ENCODE results near the gene PTPN7. TPM values are rescaled to one million over a fixed set of nuclear protein-coding genes. Genes with fewer than 3 reads are reported as not detected.
"Not testable (repeated sequence)": the region's sequence is repeated elsewhere in the genome, so short reads cannot be mapped to it uniquely, and the experiment has no call there.

PTPN7 gene
- total RNA-seq, 2 donors from 2014 or later: 1.3 to 1.9 TPM

DNA sequence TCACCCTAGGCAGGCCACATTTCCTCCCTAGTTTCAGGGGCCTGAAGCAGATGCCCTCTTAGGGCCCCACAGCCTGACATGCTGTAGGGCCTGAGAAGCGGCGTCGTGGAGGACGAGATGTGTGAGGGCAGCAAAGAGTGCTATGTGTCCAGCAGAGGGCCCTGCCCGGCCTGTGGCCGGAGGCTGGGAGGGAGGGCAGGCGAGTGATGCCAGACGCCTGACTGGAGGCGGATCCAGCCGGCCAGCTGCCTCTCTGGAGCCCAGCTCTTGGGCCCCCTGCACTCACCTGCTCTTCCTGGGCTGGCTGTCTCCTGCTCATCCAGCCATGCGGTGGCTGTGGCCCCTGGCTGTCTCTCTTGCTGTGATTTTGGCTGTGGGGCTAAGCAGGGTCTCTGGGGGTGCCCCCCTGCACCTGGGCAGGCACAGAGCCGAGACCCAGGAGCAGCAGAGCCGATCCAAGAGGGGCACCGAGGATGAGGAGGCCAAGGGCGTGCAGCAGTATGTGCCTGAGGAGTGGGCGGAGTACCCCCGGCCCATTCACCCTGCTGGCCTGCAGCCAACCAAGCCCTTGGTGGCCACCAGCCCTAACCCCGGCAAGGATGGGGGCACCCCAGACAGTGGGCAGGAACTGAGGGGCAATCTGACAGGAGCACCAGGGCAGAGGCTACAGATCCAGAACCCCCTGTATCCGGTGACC, 37.6 kb downstream of the PTPN7 start, which contains the start of gene GPR37L1:
Gene GPR37L1, plus strand, starts transcription at position 279 of the 697 bp plus-strand sequence. Its CDS starts 47 bp downstream, at position 326.
- intact Hi-C loops (cut with DNase I): loop anchor here in 1 of 2 donors (2.0 kb wide), 1 partner anchor 106 kb away; no protein-coding TSS in a partner anchor
- ATAC-seq (peak; percentile 72 to 82), DNase-seq (peak; percentile 59)

- DNase-seq (no peak), ATAC-seq (no peak)
- intact Hi-C loops (cut with DNase I): no loop called here
Measured at GRCh38 chr1:202121006-202121405, 39.4 kb downstream of the PTPN7 start.

GRCh38 chr1:202117898-202118371, 42.5 kb downstream of the PTPN7 start:
- DNase-seq (no peak), ATAC-seq (no peak)
- intact Hi-C loops (cut with DNase I): loop anchor here (2.0 to 10.0 kb wide), 3 partner anchors 107 to 223 kb away; partner anchors contain the start of gene ELF3 (in 1 of the 2)

DNA sequence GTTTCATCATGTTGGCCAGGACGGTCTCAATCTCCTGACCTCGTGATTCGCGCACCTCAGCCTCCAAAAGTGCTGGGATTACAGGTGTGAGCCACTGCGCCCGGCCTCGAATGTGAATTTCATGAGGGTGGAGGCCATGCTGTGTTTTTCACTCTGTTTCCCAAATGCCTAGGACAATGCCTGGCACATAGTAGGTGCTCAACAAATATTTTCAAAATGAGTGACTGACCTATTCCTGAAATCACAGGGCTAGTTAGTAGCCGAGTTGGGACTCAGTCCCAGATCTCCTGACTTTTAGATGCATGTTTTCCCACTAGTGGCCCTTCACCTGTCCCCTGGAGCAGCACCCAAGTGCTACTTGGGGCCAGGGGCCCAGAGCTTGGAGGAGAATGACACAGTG, 44.1 kb downstream of the PTPN7 start:
- DNase-seq: no peak
- no peak for ATAC-seq

GRCh38 chr1:202113690-202114300, 46.6 kb downstream of the PTPN7 start:
- intact Hi-C loops (cut with DNase I): loop anchor here in 1 of 2 donors (10.0 kb wide), 1 partner anchor 219 kb away; no protein-coding TSS in a partner anchor
- DNase-seq: no peak
- no peak for ATAC-seq

More for the DNA sequence above, 44.1 kb downstream of the PTPN7 start:
- intact Hi-C loops (cut with DNase I): loop anchor here in 1 of 2 donors (10.0 kb wide), 1 partner anchor 221 kb away; no protein-coding TSS in a partner anchor

GRCh38 chr1:202112859-202113689, 47.3 kb downstream of the PTPN7 start:
- ATAC-seq (peak; percentile 59 to 81), DNase-seq (peak; percentile 51)
- intact Hi-C loops (cut with DNase I): loop anchor here in 1 of 2 donors (10.0 kb wide), 1 partner anchor 218 kb away; no protein-coding TSS in a partner anchor

DNA sequence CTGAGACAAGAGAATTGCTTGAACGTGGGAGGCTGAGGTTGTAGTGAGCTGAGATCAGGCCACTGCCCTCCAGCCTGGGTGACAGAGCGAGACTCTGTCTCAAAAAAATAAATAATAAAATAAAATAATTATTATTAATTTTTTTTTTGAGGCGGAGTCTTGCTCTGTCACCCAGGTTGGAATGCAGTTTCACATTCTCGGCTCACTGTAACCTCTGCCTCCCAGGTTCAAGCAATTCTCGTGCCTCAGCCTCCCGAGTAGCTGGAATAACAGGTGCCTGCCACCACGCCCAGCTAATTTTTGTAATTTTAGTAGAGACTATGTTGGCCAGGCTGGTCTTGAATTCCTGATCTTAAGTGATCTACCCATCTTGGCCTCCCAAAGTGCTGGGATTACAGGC, 48.8 kb downstream of the PTPN7 start:
- ATAC-seq, DNase-seq: not testable (repeated sequence)
- intact Hi-C loops (cut with DNase I): loop anchor here in 1 of 2 donors (10.0 kb wide), 1 partner anchor 217 kb away; no protein-coding TSS in a partner anchor

DNA sequence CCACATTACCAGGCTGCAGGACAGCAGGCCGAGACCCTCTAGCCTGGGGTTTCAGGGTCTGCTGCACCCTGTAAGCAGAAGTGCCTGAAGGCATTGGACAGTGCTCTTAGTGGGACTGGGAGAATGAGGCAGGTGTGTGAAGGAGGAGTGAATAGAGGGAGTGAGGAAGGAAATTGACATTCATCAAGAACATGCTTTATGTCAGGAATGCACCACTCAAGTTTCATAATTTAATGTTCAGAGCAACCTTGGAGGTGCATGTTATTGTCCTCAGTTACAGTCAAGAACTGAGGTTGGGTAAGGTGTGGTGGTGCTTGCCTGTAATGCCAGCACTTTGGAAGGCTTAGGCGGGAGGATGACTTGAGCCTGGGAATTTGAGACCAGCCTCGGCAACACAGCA, 49.4 kb downstream of the PTPN7 start:
- no peak for ATAC-seq
- no peak for DNase-seq
- intact Hi-C loops (cut with DNase I): loop anchor here in 1 of 2 donors (10.0 kb wide), 1 partner anchor 216 kb away; no protein-coding TSS in a partner anchor

GRCh38 chr1:202107801-202108731, 52.3 kb downstream of the PTPN7 start:
- peak; percentile 50 for DNase-seq
- ATAC-seq: peak; percentile 5 to 68
- intact Hi-C loops (cut with DNase I): no loop called here

DNA sequence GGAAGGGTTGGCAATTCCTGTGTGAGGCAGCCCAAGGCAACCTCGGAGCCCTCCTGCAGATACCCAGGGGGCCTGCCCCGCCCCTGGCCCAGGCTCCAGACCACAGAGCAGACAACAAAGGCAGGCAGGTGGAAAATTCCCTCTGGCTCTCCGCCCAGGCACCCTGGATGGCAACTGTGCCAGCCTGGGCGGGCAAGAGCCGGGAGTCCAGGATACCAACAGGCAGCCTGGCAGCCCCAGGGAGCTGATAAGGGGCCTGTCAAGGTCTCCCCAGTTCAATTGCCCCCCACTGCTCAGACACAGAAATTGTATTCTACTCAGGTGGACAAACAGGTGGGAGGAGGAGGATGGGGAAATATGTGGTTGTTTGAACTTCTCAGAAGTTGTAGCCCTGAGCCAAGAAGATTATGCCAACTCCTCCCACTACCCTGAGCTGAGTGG, 53.1 kb downstream of the PTPN7 start:
- ATAC-seq (peak; percentile 48 to 59), DNase-seq (peak; percentile 51)
- intact Hi-C loops (cut with DNase I): no loop called here

- intact Hi-C loops (cut with DNase I): no loop called here
- DNase-seq: no peak
Measured at GRCh38 chr1:202106340-202107254, 53.8 kb downstream of the PTPN7 start.

GRCh38 chr1:202105571-202106339, 54.6 kb downstream of the PTPN7 start:
- ATAC-seq: peak; percentile 11 to 37
- peak; percentile 54 for DNase-seq
- intact Hi-C loops (cut with DNase I): no loop called here

More at GRCh38 chr1:202106340-202107254, 53.8 kb downstream of the PTPN7 start:
- ATAC-seq: peak in 1 of 2 donors; percentile 50

DNA sequence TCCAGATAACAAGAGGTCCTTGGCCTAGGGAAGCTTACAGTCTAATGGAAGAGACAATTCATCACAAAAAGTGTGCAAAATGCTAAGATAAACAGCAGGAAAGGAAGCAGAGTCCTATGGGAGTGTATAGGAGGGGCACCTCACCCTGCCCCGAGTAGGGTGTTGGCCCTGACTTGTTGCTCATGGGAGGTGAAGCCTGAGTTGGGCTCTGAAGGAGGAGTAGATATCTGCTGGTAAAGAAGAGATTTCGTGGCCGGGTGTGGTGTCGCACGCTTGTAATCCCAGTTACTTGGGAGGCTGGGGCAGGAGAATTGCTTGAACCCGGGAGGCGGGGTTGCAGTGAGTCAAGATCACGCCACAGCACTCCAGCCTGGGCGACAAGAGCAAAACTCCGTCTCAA, 56.3 kb downstream of the PTPN7 start:
- DNase-seq (no peak), ATAC-seq (no peak)
- intact Hi-C loops (cut with DNase I): no loop called here

DNA sequence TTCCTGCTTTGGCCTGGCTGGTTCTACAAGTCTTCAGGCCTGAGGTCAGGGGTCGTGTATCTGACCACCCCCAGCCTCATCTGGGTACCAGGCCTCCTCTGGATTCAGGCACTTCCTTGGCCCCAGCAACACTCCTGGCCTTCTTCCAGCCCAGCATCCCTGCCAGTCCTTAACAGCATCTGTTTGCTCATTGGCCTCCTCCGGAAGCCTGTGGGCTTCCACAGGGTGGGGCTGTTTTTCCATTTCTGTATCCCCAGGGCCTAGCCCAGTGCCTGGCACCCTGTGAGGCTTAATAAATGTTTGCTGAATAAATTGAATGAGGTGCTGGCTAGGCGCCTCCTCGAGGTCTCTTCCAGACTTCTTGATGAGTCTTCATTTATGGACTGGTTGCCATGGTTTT, 59.2 kb downstream of the PTPN7 start:
- ATAC-seq (no peak), DNase-seq (no peak)
- intact Hi-C loops (cut with DNase I): no loop called here
